Fibroblast of lung (primary cell): ENCODE measurements around the gene IL1B. TPM values are rescaled to one million over a fixed set of nuclear protein-coding genes. Genes with fewer than 3 reads are reported as not detected.
"Not testable (repeated sequence)": the region's sequence is repeated elsewhere in the genome, so short reads cannot be mapped to it uniquely, and the experiment has no call there.

Experiments used
- DNase-seq, 2 donors: peaks; one replicate each; pipeline versions ENCODE4 v3.0.0 to v3.0.0-alpha.2; 2010; ENCODE audit warnings: low read depth in 2 of 2
- H2AFZ ChIP-seq: 2 replicates; pipeline ENCODE4 v1.5.1; 2012; ENCODE audit warnings: low read length, control low read depth, inconsistent platforms
- H3K27ac ChIP-seq: 2 replicates; pipeline ENCODE4 v1.5.1; 2011; ENCODE audit warnings: low read length, control low read depth; ENCODE audit not compliant: insufficient read depth
- H3K27me3 ChIP-seq: 2 replicates; pipeline ENCODE4 v1.5.1; 2011; ENCODE audit warnings: mild to moderate bottlenecking, low read length; ENCODE audit not compliant: control insufficient read depth, insufficient read depth
- H3K36me3 ChIP-seq: 2 replicates; pipeline ENCODE4 v1.5.1; 2011; ENCODE audit warnings: low read length; ENCODE audit not compliant: control insufficient read depth, insufficient read depth
- H3K4me1 ChIP-seq: 2 replicates; pipeline ENCODE4 v1.5.1; 2011; ENCODE audit warnings: low read length; ENCODE audit not compliant: control insufficient read depth, insufficient read depth; ENCODE audit errors: extremely low read depth
- H3K4me2 ChIP-seq: 2 replicates; pipeline ENCODE4 v1.5.1; 2011; ENCODE audit warnings: low read length, control low read depth; ENCODE audit not compliant: insufficient read depth; ENCODE audit errors: extremely low read depth
- H3K4me3 ChIP-seq, 4 experiments: fragments of 200-600 bp in 1 of 4; sonication (generic) in 1 of 4; replicated peaks in 1 of 4; 2 replicates each; pipeline ENCODE4 v1.5.1; 2011 to 2016; ENCODE audit warnings: low read length in 4 of 4, low read depth in 3 of 4, mild to moderate bottlenecking in 3 of 4, control low read depth in 2 of 4, inconsistent platforms in 1 of 4, mixed read lengths in 1 of 4; ENCODE audit not compliant: insufficient read depth in 1 of 4; ENCODE audit errors: control extremely low read depth in 1 of 4
- H3K79me2 ChIP-seq: 2 replicates; pipeline ENCODE4 v1.5.1; 2012; ENCODE audit warnings: mild to moderate bottlenecking, low read length, inconsistent platforms; ENCODE audit not compliant: control insufficient read depth, insufficient read depth
- H3K9ac ChIP-seq: 2 replicates; pipeline ENCODE4 v1.5.1; 2011; ENCODE audit warnings: mild to moderate bottlenecking, low read length, control low read depth; ENCODE audit not compliant: insufficient read depth
- H3K9me3 ChIP-seq: 2 replicates; pipeline ENCODE4 v1.5.1; 2012; ENCODE audit warnings: low read depth, low read length; ENCODE audit not compliant: control insufficient read depth, insufficient read depth
- H4K20me1 ChIP-seq: 2 replicates; pipeline ENCODE4 v1.5.1; 2011; ENCODE audit warnings: low read length; ENCODE audit not compliant: control insufficient read depth, insufficient read depth; ENCODE audit errors: extremely low read depth
- EZH2 ChIP-seq: IDR thresholded peaks from 2 replicates; pipeline ENCODE4 v1.5.1; 2012; ENCODE audit warnings: low read length, control low read depth, mild to moderate bottlenecking; ENCODE audit errors: missing control alignments
- polyA plus RNA-seq, 2 donors: library from polyadenylated mRNA; depleted of rRNA in 1 of 2; stranded (reverse) in 1 of 2; unstranded in 1 of 2; fragments of >200 nt; gene quantifications; 2 replicates each; pipeline ENCODE4 v1.2.1, GENCODE V29; 2011 to 2012; ENCODE audit warnings: missing spikeins in 1 of 2
- total RNA-seq: library from RNA; depleted of rRNA; stranded (reverse); fragments of >200 nt; gene quantifications from 2 replicates; pipeline ENCODE4 v1.2.1, GENCODE V29; 2014
- TF ChIP-seq, protein P1 (sequence below), 2 donors: IDR thresholded peaks in 1 of 2; conservative IDR thresholded peaks in 1 of 2; 1 replicate in 1 of 2; 2 replicates in 1 of 2; pipeline ENCODE4 v1.5.1; 2011 to 2012; ENCODE audit warnings: low read length in 2 of 2, control low read depth in 1 of 2, inconsistent platforms in 1 of 2, low read depth in 1 of 2, mild to moderate bottlenecking in 1 of 2

The IL1B gene
- total and polyA plus RNA-seq, 2 donors (not counting 1 experiment from before 2014, with no cell fraction given) = 0.23 TPM; not detected in 1

GRCh38 chr2:112867701-112868631, 31.4 kb upstream of the IL1B start:
- TF ChIP-seq, protein P1, sequence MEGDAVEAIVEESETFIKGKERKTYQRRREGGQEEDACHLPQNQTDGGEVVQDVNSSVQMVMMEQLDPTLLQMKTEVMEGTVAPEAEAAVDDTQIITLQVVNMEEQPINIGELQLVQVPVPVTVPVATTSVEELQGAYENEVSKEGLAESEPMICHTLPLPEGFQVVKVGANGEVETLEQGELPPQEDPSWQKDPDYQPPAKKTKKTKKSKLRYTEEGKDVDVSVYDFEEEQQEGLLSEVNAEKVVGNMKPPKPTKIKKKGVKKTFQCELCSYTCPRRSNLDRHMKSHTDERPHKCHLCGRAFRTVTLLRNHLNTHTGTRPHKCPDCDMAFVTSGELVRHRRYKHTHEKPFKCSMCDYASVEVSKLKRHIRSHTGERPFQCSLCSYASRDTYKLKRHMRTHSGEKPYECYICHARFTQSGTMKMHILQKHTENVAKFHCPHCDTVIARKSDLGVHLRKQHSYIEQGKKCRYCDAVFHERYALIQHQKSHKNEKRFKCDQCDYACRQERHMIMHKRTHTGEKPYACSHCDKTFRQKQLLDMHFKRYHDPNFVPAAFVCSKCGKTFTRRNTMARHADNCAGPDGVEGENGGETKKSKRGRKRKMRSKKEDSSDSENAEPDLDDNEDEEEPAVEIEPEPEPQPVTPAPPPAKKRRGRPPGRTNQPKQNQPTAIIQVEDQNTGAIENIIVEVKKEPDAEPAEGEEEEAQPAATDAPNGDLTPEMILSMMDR (conservative IDR thresholded peaks at IDR 0.05 in 1 of 2, IDR thresholded peaks at IDR 0.05 in 1 of 2; ENCODE audit: low read depth in 1 of 2, low read length in 2 of 2) = no peak
- TF ChIP-seq EZH2 = no peak
- Histone ChIP-seq H3K27ac (no peak overlapping the region), H4K20me1 (no peaks in the 10 kb centered on the region), H3K27me3 (no peaks in the 10 kb centered on the region), H3K79me2 (no peaks in the 10 kb centered on the region), H3K9me3 (no peaks in the 10 kb centered on the region), H3K4me2 (no peak overlapping the region), H3K9ac (no peak overlapping the region), H3K4me1 (peaks cover 3% of the 10 kb centered on the region), H3K36me3 (no peaks in the 10 kb centered on the region), H3K4me3 (no peak overlapping the region), H2AFZ (no peak overlapping the region)
- DNase-seq = no peak

DNA sequence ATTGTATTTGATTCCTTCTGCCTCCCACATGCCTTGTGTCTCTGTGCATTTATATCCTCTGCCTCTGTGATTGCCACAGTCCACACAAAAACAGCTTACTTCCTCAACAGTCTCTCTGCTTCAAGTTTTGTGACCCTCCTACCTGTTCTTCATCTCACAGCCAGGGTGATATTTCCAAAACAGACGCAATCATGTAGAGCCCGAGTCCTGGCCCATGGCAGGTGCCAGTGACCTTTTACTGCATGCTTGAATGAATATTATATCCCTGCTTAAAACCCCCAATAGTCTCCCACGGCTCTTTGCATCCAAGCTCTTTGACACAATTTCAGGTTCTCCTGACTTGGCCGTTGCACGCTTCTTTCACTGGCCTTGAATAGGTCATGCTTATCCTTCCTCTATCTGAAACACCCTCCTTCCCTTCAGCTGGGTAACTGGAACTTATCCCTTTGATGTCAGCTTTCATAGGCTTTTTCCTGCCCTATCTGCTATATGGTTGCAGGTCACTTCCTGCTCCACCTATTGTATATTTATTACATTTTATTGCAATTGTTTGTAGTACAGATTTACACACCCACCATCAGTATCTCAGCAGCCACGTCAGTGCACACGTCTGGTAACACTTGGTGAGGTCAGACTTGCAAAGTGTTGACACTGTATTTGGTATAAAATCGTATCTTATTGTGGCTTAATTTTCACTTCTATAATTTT, 29.7 kb upstream of the IL1B start:
- peaks cover 3% of the 10 kb centered on the region for H3K4me1 ChIP-seq
- no peak overlapping the region for H3K9ac ChIP-seq
- no peak overlapping the region for H3K4me2 ChIP-seq
- DNase-seq = no peak
- H3K79me2 ChIP-seq = no peaks in the 10 kb centered on the region
- no peaks in the 10 kb centered on the region for H3K9me3 ChIP-seq
- H2AFZ ChIP-seq = no peak overlapping the region
- H3K36me3 ChIP-seq = no peaks in the 10 kb centered on the region
- no peak overlapping the region for H3K4me3 ChIP-seq
- H3K27me3 ChIP-seq = no peaks in the 10 kb centered on the region
- no peak overlapping the region for H3K27ac ChIP-seq
- TF ChIP-seq, protein P1 (conservative IDR thresholded peaks at IDR 0.05 in 1 of 2, IDR thresholded peaks at IDR 0.05 in 1 of 2; ENCODE audit: low read depth in 1 of 2, low read length in 2 of 2) = no peak
- TF ChIP-seq EZH2 = no peak
- H4K20me1 ChIP-seq = no peaks in the 10 kb centered on the region

GRCh38 chr2:112864072-112864471, 27.5 kb upstream of the IL1B start:
- no peak overlapping the region for H3K27ac ChIP-seq
- no peaks in the 10 kb centered on the region for H3K27me3 ChIP-seq
- H3K4me3 ChIP-seq = no peak overlapping the region
- H3K4me1 ChIP-seq = no peaks in the 10 kb centered on the region
- H2AFZ ChIP-seq = no peak overlapping the region
- H3K79me2 ChIP-seq = no peaks in the 10 kb centered on the region
- TF ChIP-seq, protein P1 (conservative IDR thresholded peaks at IDR 0.05 in 1 of 2, IDR thresholded peaks at IDR 0.05 in 1 of 2; ENCODE audit: low read depth in 1 of 2, low read length in 2 of 2) = no peak
- TF ChIP-seq EZH2 = no peak
- no peaks in the 10 kb centered on the region for H3K9me3 ChIP-seq
- H3K9ac ChIP-seq = no peak overlapping the region
- no peaks in the 10 kb centered on the region for H4K20me1 ChIP-seq
- no peaks in the 10 kb centered on the region for H3K36me3 ChIP-seq
- H3K4me2 ChIP-seq = no peak overlapping the region
- no peak for DNase-seq

- H3K9ac ChIP-seq, H3K79me2 ChIP-seq, H4K20me1 ChIP-seq, H3K4me1 ChIP-seq, H3K27ac ChIP-seq, H3K9me3 ChIP-seq, H3K4me2 ChIP-seq, DNase-seq, H2AFZ ChIP-seq, H3K4me3 ChIP-seq, H3K36me3 ChIP-seq, H3K27me3 ChIP-seq: not testable (repeated sequence)
Observed at GRCh38 chr2:112859406-112860183, 23.0 kb upstream of the IL1B start.
